ENCODE results near the gene IL1RAP.

Gene IL1RAP

DNA sequence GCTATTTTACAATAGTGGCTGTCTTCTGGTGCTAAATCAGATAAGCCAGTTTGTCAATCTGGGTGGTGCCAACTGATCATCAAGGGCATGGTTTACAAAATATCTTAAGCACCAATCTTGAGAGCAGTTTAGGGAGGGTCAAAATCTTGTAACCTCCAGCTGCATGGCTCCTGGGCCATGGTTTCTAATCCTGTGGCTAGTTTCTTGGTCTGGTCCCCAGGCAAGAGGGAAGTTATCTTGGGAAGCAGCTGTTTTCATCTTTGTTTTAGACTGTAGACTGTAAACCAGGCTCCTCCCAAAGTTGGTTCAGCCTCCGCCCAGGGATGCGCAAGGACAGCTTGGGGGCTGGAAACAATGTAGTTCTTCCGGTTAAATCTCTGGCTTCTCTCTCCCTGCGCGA is 166.8 kb downstream of the IL1RAP start:
- no peak for DNase-seq

DNA sequence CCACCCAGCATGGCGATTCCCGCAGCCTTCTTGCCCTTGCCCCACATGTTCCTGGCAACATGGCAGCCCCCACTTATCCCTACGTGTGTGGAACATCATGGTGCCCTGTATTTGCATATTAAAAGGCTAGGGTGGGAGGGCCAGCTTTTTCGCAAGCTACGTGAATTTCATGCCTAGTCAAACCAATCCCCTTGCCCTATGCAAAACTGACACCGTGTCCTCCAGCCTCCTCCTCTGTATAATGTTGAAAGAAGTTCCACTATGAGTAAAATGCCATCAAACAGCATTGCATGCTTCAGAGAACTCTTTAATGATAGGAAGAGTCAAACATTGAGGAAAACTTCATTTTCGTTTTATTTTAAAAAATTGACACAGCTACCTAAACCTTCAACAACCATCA is 170.9 kb downstream of the IL1RAP start:
- no peak for DNase-seq

DNA sequence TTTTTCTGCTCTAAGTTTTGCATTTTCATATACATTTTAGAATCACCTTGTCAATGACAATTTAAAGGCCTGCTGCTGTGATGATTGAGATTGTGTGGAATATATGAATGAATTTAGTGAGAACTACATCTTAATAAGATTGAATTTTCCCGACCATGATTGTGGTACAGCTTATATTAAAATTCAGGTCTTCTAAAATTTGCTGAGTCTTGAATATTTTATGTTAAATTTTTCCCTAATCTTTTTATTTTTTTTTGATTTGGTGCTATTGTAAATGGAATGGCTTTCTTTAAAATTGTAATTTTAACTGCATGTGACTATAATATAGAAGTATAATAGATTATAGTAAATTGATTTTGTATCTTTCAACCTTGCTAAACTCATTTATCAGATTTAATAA is 172.1 kb downstream of the IL1RAP start:
- DNase-seq = no peak

DNA sequence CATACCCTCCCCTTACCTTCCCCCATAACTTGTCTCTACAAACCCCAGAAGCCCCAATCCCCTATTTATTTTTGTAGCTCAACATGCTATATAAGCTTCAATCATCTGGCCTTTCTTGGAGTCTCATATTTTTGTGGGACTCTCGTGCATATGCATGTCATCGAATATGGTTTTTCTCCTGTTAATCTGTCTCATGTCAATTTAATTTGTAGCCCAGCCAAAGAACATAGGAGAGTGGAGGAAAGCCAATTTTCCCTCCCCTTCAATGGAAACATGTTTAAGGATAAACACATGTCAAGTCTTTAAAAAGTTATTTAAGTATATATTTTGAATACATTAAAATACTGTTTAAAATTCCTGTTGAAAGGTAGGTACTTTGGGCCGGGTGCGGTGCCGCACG is 176.4 kb downstream of the IL1RAP start:
- DNase-seq = no peak

DNA sequence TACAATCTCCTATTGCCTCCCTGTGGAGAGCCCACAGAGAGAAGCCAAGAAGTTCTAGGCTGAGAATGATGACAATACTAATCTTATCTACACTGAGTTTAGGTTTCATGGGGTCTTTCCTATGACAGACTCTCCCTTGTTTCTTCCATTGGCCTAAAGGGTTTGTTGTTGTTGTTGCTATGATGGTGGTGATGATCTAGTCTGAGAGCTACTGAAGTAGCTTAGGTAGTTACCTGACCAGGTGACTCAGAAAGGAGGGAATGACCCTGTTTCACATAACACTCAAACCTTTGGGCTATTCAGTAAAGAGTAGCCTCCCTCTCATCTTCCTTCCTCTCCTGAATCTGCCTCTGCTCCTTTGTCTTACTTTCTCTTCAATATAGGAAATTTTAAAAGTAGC is 178.4 kb downstream of the IL1RAP start:
- no peak for DNase-seq

DNA sequence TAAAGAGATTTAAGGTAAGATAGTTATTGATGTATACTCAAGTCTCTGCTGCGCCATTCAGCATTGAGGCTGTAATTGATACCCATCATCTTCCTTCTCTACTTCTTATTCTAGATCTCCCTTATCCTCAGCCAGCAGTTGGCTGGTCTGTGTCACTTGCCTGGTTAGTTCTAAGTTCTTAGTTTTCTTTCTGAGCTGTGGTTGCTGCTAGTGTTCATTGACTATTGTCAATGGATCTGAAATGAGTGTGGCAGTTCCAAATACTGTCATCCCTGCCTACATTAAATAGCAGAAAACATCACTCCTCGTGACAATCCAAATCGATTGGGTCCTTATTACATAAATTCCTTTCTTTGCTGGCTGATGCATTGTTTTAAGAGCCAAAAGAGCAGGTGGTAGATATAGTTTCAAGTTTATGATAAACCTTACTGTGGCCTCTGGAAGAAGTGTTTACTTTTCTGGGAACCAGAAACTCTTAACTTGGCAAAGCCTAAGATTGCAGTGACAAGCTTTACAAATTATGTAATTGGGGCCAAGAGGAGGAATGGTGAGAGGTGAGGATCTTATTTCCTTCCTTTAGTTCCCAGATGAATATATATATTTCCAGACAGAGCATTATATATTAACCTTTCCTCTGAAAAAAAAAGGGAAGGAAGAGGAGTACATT is 180.6 kb downstream of the IL1RAP start:
- no peak for DNase-seq

DNA sequence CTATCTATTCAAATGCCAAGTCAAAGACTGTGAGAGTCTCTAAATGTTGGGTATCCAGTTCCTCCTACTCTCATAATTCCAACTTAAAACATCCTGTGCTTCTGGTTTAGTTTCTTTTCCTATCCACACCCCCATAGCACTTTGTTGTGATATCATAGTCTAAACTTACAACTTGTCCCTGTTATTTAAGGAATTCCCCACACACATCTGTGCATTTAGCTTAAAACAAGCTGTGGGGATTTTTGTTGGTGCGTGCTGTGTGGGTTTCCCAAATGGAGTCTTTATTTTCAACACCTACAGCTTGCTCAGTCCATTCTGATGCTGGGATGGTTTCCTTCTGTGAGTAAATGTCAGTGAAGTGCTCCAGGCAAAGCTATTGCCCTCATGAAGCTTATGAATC is 181.3 kb downstream of the IL1RAP start:
- no peak for DNase-seq

DNA sequence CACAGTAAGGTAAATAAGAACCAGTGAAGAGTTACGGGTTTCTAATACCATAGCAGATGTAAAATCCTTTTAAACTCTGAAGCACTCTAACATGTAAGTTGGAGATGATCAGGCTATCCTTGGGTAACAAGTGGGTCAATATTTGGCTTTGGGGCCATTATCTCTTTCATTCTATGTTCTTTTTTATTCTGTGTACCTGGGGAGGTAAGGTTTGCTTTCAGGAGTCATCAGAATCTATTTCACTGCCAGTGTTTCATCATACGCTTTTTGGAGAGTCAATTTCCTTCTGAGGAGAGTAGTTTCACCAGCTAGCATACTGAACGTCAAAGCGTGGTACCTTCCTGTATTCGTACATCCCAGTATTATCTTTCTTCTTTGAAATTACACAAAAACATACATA is 182.1 kb downstream of the IL1RAP start:
- DNase-seq = no peak

DNA sequence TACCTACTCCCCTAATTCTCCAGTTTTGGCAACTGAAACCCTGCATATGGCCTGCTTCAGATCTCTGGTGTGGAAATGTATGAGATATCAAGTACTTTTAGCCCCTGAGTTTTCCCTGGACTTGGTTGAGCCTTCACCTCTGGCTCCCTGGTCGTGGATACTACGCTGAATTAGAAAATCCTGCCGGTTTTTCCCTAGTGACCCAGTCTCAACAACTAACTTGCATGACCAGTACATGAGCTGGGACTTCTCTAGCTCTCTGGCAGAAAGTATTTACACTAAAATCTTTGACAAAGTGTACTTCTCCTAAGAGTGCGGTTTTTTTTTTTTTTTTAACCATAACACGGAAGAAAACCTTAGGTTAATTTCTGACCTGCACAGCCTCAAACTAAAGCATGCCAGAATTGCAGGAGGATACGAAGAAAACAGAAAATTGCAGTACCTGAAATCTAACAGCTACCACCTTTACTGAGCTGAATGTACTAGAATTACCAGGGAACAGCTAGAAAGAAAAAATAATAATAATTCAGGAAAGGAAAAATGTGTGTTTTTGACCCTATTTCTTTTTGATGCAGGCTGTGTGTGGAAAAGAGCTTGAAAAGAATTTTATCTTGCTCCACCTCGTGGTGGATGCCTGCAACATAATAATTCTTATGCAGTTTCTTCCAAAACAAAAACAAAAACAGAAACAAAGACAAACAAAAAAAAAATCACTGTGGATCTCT is 183.1 kb downstream of the IL1RAP start:
- DNase-seq = no peak

DNA sequence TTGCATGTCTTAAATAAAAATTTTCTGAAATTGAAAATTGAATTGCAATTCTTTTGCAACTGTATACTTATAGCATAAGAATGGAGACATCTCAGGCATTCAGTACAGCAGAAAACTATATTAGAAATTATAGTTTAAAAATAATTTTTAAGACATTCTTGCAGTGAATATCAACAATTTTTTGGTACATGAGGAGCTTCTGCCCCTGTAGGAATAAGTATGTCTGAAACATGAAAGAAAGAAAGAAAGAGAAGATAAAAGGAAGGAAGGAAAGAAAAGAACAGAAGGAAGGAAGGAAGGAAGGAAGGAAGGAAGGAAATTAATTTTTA is 183.6 kb downstream of the IL1RAP start:
- DNase-seq = no peak

DNA sequence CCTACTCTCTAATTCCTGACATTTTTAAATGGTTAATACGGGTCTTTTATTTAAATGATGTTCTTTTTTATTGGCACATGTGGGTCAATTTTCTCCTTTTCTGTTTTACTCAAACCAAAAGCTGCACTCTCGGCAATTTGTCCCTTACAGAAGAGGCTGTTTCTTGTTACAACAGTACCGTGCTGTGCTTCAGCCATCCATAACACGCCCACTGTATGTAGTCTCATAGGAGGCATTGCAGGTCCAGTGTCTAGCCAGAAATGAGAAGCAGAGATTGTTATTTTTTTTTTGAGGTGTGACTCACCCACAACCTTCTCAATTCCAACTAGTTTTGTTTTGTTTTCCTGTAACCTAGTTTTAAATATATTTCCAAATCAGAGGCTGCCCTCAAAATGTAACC is 184.0 kb downstream of the IL1RAP start:
- DNase-seq = no peak

DNA sequence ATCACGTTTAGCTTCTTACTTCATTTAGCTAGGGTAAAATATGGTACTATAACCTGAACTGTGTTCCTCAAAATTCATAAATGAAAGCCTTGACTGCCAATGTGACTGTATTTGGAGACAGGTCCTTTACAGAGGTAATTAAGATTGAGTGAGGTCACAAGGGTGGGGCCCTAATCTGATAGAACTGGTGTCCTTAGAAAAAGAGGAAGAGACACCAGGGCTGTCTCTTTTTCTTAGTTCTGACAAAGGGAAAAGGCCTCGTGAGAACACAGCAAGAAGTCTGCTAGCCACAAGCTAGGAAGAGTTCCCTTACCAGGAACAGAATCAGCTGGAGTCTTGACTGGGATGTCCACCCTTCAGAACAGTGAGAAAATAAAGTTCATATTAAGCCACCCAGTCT is 185.9 kb downstream of the IL1RAP start:
- DNase-seq = no peak

DNA sequence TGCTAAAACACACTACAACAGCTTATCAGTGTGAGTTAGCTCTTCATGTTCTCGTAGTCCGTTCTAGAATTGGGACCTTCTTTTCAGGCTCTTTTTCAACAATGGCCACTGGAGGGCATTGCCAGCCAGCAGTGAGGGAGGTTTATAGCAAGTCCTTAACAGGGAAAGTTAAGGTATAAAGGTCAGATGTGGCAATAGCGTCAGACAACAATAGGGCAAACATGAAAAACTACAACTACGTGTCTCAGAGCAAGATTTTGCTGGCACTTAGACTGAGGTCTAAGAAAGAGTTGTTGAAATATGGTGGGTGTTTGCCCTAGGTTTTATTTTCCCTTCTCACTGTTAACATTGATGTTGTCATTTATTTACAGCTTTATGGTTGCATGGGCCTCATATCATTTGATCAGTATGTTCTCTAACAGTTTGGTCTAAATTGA is 187.2 kb downstream of the IL1RAP start:
- DNase-seq = no peak

DNA sequence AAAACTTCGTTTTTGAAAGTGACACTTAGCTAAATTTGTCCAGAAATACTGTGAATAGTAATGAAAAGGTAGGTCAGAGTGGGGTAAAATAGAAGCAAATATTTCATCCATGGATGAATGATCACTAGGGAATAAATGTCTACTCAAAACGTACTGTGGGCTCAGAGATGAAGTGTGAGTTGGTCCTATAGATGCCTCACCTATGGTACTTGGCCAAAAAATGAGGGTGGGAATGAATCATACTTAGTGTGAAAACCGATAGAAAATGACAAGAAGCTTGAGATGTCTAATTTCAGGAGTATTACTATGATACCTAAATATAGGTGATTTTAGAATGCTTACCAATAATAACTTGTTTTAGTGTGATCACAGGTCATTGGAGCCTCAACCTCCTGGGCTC is 192.7 kb downstream of the IL1RAP start:
- no peak for DNase-seq

Measured in activated CD4-positive, alpha-beta T cell treated with anti-CD3 and anti-CD28 coated beads for 1 hour (primary cell).